ENCODE results near the gene SH2D3C. TPM values are rescaled to one million over a fixed set of nuclear protein-coding genes. Genes with fewer than 3 reads are reported as not detected.

The SH2D3C gene
- total RNA-seq, 1 donor from 2014 or later, result 137 TPM

DNA sequence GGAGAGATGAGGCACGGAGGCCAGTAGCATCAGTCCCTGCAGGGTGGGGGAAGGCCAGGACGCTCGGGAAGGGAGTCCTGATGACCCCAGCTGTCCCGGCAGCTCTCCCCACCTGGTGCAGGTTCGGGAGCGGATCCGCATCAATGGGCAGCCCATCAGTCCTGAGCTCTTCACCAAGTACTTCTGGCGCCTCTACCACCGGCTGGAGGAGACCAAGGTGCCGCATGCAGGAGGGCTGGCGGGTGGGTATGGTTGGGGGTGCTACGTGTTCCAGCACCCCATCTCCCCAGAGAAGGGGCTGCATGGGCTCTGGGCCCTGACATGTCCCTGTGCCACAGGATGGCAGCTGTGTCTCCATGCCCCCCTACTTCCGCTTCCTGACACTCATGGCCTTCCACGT is 28.4 kb upstream of the SH2D3C start:
- H3K36me3 Mint-ChIP-seq (ENCODE audit: low read depth, unreplicated experiment), result peaks cover 10% of the 10 kb centered on the region
- no peak overlapping the region for H3K27ac Mint-ChIP-seq (ENCODE audit: unreplicated experiment)
- DNase-seq (ENCODE audit: low spot score), result no peak
- TF ChIP-seq, protein P1, sequence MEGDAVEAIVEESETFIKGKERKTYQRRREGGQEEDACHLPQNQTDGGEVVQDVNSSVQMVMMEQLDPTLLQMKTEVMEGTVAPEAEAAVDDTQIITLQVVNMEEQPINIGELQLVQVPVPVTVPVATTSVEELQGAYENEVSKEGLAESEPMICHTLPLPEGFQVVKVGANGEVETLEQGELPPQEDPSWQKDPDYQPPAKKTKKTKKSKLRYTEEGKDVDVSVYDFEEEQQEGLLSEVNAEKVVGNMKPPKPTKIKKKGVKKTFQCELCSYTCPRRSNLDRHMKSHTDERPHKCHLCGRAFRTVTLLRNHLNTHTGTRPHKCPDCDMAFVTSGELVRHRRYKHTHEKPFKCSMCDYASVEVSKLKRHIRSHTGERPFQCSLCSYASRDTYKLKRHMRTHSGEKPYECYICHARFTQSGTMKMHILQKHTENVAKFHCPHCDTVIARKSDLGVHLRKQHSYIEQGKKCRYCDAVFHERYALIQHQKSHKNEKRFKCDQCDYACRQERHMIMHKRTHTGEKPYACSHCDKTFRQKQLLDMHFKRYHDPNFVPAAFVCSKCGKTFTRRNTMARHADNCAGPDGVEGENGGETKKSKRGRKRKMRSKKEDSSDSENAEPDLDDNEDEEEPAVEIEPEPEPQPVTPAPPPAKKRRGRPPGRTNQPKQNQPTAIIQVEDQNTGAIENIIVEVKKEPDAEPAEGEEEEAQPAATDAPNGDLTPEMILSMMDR (IDR thresholded peaks at IDR 0.05; ENCODE audit: unreplicated experiment), result no peak
- peaks cover 12% of the 10 kb centered on the region for H3K27me3 Mint-ChIP-seq (ENCODE audit: unreplicated experiment)
- no peaks in the 10 kb centered on the region for H3K9me3 Mint-ChIP-seq (ENCODE audit: unreplicated experiment)
- no peak overlapping the region for H3K4me3 Mint-ChIP-seq (ENCODE audit: unreplicated experiment)
- peaks cover 9% of the 10 kb centered on the region for H3K4me1 Mint-ChIP-seq (ENCODE audit: unreplicated experiment)

GRCh38 chr9:127805620-127806019 is 27.2 kb upstream of the SH2D3C start:
- Mint-ChIP-seq H3K27me3 (ENCODE audit: unreplicated experiment) (peaks cover 12% of the 10 kb centered on the region), H3K36me3 (ENCODE audit: low read depth, unreplicated experiment) (peaks cover 10% of the 10 kb centered on the region), H3K4me1 (ENCODE audit: unreplicated experiment) (peaks cover 9% of the 10 kb centered on the region), H3K9me3 (ENCODE audit: unreplicated experiment) (no peaks in the 10 kb centered on the region), H3K27ac (ENCODE audit: unreplicated experiment) (no peak overlapping the region), H3K4me3 (ENCODE audit: unreplicated experiment) (no peak overlapping the region)
- TF ChIP-seq, protein P1 (IDR thresholded peaks at IDR 0.05; ENCODE audit: unreplicated experiment), result peak; percentile 51
- DNase-seq (ENCODE audit: low spot score), result peak; percentile 83

DNA sequence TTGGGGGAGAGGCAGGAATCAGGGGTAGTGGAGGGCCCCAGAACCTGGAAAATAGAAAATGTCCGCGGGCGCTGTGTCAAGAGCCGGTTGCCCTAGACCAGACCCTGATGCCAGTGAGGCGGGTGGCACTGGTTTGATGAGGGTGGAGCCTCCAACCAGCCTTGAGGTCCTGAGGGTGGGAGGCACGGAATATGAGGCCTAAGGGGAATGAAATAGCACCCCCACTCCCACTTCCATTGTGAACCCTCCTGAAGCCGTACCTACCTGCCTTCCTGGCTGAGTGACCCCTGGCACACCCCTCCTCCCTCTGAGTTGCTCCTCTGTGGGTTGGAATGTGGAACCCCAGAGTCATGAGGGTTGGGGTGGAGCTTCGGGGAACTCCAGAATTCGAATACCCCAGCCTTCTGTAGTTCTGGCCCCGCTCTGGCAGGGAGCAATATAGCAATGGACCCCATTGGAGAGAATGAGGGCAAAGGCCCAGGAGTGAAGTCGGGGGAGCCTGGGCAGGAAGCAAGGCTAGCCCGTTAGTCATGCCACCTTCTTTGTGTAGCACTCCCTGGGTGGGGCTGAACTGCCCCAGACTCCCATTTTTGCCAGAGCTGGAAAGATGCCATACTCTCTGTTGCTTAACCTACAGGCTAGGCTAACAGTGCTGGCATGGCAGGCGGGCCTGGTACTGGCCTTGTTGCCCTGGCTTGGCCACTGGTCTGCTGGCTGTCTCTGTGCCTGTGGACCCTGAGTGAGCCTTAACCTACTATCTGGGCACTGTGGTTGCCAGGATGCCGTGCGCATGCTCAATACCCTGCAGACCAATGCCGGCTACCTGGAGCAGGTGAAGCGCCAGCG is 25.3 kb upstream of the SH2D3C start:
- Mint-ChIP-seq H3K4me3 (ENCODE audit: unreplicated experiment) (peak overlapping the region; percentile 97), H3K4me1 (ENCODE audit: unreplicated experiment) (peaks cover 9% of the 10 kb centered on the region), H3K9me3 (ENCODE audit: unreplicated experiment) (no peaks in the 10 kb centered on the region), H3K36me3 (ENCODE audit: low read depth, unreplicated experiment) (peaks cover 7% of the 10 kb centered on the region), H3K27me3 (ENCODE audit: unreplicated experiment) (peaks cover 9% of the 10 kb centered on the region), H3K27ac (ENCODE audit: unreplicated experiment) (peak overlapping the region; percentile 96)
- TF ChIP-seq, protein P1 (IDR thresholded peaks at IDR 0.05; ENCODE audit: unreplicated experiment), result no peak
- DNase-seq (ENCODE audit: low spot score), result no peak

DNA sequence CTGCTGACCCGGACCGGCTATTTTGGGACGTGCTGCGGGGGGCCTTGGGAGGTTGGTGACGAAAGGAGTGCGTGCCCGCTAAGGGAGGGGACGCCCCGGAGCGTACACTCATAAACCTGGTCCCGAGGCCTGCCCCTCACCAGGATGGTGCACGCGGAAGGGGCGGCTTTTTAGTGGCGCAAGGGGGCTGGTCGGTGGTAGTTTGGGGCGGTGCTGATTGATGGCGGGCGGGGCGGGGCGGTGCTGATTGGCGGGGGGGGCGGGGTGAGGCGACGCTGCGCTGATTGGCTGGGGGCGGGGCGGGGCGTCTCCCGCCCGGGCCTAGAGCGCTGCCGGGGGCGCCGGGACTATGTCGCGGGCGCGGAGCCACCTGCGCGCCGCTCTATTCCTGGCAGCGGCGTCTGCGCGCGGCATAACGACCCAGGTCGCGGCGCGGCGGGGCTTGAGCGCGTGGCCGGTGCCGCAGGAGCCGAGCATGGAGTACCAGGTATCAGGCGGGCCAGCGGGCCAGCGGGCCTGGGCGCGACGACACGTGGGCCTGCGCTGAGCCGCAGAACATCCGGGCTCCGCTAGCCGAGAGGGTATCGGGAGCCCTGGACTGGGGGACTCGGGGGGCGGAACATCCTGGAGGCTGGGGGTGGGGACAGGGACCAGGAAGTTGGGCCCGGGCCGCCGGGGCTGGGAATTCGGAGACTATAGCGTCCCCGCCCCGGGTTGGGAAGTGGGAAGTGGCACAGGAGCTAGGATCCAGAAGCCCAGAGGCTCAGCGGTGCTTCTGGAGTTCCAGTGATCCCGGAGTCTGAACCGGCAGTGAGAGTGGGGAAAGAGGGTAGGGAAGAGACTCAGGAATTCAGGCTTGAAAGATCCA is 24.3 kb upstream of the SH2D3C start, which contains the start of gene FPGS:
FPGS (plus strand) TSS at position 307 of the 868 bp plus-strand sequence; CDS start at position 350, 43 bp downstream.
- H3K4me3 Mint-ChIP-seq (ENCODE audit: unreplicated experiment), result peak within 1 kb of the TSS; percentile 97
- peak; percentile 78 for DNase-seq (ENCODE audit: low spot score)
- H3K4me1 Mint-ChIP-seq (ENCODE audit: unreplicated experiment), result peaks cover 9% of the 10 kb centered on the region
- H3K27ac Mint-ChIP-seq (ENCODE audit: unreplicated experiment), result peak within 1 kb of the TSS; percentile 96
- no peaks in the 10 kb centered on the region for H3K9me3 Mint-ChIP-seq (ENCODE audit: unreplicated experiment)
- TF ChIP-seq, protein P1 (IDR thresholded peaks at IDR 0.05; ENCODE audit: unreplicated experiment), result no peak
- H3K27me3 Mint-ChIP-seq (ENCODE audit: unreplicated experiment), result peaks cover 8% of the 10 kb centered on the region
- H3K36me3 Mint-ChIP-seq (ENCODE audit: low read depth, unreplicated experiment), result peaks cover 7% of the 10 kb centered on the region
